Stimulated activated CD8-positive, alpha-beta memory T cell treated with anti-CD3 and anti-CD28 coated beads, Interleukin-15, amount 100 ng/mL, for 1 hour (primary cell): Measurements from ENCODE around the gene MCUR1.
A peak's percentile ranks its signal among the peaks of the same experiment; 100 is the strongest.
"Not testable (repeated sequence)": the region's sequence is repeated elsewhere in the genome, so short reads cannot be mapped to it uniquely, and the experiment has no call there.

Source experiments
- DNase-seq: peaks from one replicate; pipeline ENCODE4 v3.0.0-alpha.2; 2020; ENCODE audit warnings: low read depth

The MCUR1 gene

GRCh38 chr6:13814176-13814937, at the start of gene MCUR1:
Gene MCUR1, minus strand, starts transcription at chr6:13814557. Its CDS starts 128 bp downstream, at chr6:13814429.
- DNase-seq: peak; percentile 49

GRCh38 chr6:13863699-13864155, 49.4 kb upstream of the MCUR1 start:
- no peak for DNase-seq

- not testable (repeated sequence) for DNase-seq
Measured at GRCh38 chr6:13860556-13861185, 46.3 kb upstream of the MCUR1 start.

GRCh38 chr6:13859871-13860555, 45.7 kb upstream of the MCUR1 start:
- no peak for DNase-seq

- DNase-seq: no peak
Measured at GRCh38 chr6:13854716-13855250, 40.4 kb upstream of the MCUR1 start.

- no peak for DNase-seq
Measured at GRCh38 chr6:13853871-13854270, 39.5 kb upstream of the MCUR1 start.

- no peak for DNase-seq
Measured at GRCh38 chr6:13851803-13852202, 37.4 kb upstream of the MCUR1 start.

GRCh38 chr6:13851330-13851729, 37.0 kb upstream of the MCUR1 start:
- DNase-seq: no peak

GRCh38 chr6:13850690-13851089, 36.3 kb upstream of the MCUR1 start:
- DNase-seq: not testable (repeated sequence)

GRCh38 chr6:13848522-13849150, 34.3 kb upstream of the MCUR1 start:
- DNase-seq: no peak

- DNase-seq: no peak
Measured at GRCh38 chr6:13847326-13848050, 33.1 kb upstream of the MCUR1 start.

GRCh38 chr6:13846841-13847240, 32.5 kb upstream of the MCUR1 start:
- no peak for DNase-seq

GRCh38 chr6:13841936-13842335, 27.6 kb upstream of the MCUR1 start:
- no peak for DNase-seq

GRCh38 chr6:13838616-13839015, 24.3 kb upstream of the MCUR1 start:
- no peak for DNase-seq

- no peak for DNase-seq
Measured at GRCh38 chr6:13836170-13836569, 21.8 kb upstream of the MCUR1 start.

GRCh38 chr6:13834790-13835189, 20.4 kb upstream of the MCUR1 start:
- no peak for DNase-seq

- DNase-seq: not testable (repeated sequence)
Measured at GRCh38 chr6:13834018-13834417, 19.7 kb upstream of the MCUR1 start.

GRCh38 chr6:13832778-13833177, 18.4 kb upstream of the MCUR1 start:
- DNase-seq: no peak

GRCh38 chr6:13831615-13832014, 17.3 kb upstream of the MCUR1 start:
- DNase-seq: no peak

GRCh38 chr6:13830803-13831202, 16.4 kb upstream of the MCUR1 start:
- DNase-seq: no peak

- DNase-seq: not testable (repeated sequence)
Measured at GRCh38 chr6:13829419-13829818, 15.1 kb upstream of the MCUR1 start.
